ENCODE data around the gene DENND1A. TPM values are rescaled to one million over a fixed set of nuclear protein-coding genes. Genes with fewer than 3 reads are reported as not detected.

Gene DENND1A
- total RNA-seq, 2 experiments from 2014 or later: 21.9 to 23.3 TPM

- H3K27ac Mint-ChIP-seq: no peak overlapping the region
- no peaks in the 10 kb centered on the region for H3K9me3 Mint-ChIP-seq
- ChIA-PET CTCF (no interaction called here), POLR2A (no interaction called here)
- H3K4me3 Mint-ChIP-seq: no peak overlapping the region
- H3K36me3 Mint-ChIP-seq (ENCODE audit: low read depth): no peaks in the 10 kb centered on the region
- no peaks in the 10 kb centered on the region for H3K27me3 Mint-ChIP-seq
- intact Hi-C loops (cut with micrococcal nuclease): no loop called here
- no peak for TF ChIP-seq CTCF (IDR thresholded peaks at IDR 0.05)
- peaks cover 15% of the 10 kb centered on the region for H3K4me1 Mint-ChIP-seq (ENCODE audit: low read depth)
- DNase-seq (no peak), ATAC-seq (no peak)
Measured at GRCh38 chr9:123746765-123747164, 183.2 kb downstream of the DENND1A start.

DNA sequence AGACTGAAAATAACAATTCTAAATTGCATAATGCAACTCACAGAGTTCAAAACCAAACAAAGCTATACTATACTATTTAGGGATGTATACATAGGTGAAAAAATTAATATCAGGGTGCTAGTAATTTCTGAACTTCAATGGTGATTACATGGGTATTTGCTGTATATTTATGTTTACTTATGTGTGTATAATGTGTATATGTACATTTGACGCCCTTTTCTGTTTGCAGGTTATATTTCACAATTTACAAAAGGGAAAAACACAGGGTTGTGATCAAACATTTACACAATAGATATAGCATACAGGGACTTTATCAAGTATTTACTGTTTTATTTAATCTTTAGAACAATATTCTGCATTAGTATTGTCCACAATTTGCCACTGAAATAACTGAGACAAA, 184.0 kb downstream of the DENND1A start:
- no peaks in the 10 kb centered on the region for H3K9me3 Mint-ChIP-seq
- no peak for TF ChIP-seq CTCF (IDR thresholded peaks at IDR 0.05)
- H3K4me1 Mint-ChIP-seq (ENCODE audit: low read depth): peaks cover 15% of the 10 kb centered on the region
- no peak for DNase-seq
- intact Hi-C loops (cut with micrococcal nuclease): no loop called here
- no peak for ATAC-seq
- H3K4me3 Mint-ChIP-seq: no peak overlapping the region
- H3K27ac Mint-ChIP-seq: no peak overlapping the region
- ChIA-PET CTCF (no interaction called here), POLR2A (no interaction called here)
- no peaks in the 10 kb centered on the region for H3K36me3 Mint-ChIP-seq (ENCODE audit: low read depth)
- no peaks in the 10 kb centered on the region for H3K27me3 Mint-ChIP-seq

GRCh38 chr9:123745451-123745850, 184.5 kb downstream of the DENND1A start:
- no peak for TF ChIP-seq CTCF (IDR thresholded peaks at IDR 0.05)
- DNase-seq: no peak
- intact Hi-C loops (cut with micrococcal nuclease): no loop called here
- Mint-ChIP-seq H3K4me3 (no peak overlapping the region), H3K27me3 (no peaks in the 10 kb centered on the region), H3K4me1 (ENCODE audit: low read depth) (peaks cover 15% of the 10 kb centered on the region), H3K9me3 (no peaks in the 10 kb centered on the region), H3K27ac (no peak overlapping the region), H3K36me3 (ENCODE audit: low read depth) (no peaks in the 10 kb centered on the region)
- POLR2A ChIA-PET: no interaction called here
- ATAC-seq: no peak
- CTCF ChIA-PET: no interaction called here

DNA sequence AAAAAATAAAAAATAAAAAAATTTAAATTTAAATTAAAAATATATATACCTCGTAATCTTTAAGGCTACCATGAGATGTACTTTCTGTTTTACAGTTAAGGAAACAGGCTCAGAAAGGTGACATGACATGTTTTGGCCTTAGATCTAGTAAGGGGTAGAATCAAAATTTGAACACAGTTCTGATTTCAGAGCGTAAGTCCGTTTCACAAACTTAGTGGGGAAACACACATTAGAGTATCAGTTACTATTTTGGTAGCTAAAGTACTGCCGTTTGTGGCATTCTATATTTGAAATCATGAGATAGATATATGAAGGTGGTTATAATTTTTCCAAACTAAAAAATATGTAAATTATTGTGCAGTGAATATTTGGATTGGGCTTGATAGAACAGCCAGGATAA, 186.2 kb downstream of the DENND1A start:
- Mint-ChIP-seq H3K27ac (no peak overlapping the region), H3K9me3 (no peaks in the 10 kb centered on the region), H3K36me3 (ENCODE audit: low read depth) (no peaks in the 10 kb centered on the region), H3K27me3 (no peaks in the 10 kb centered on the region), H3K4me1 (ENCODE audit: low read depth) (peaks cover 6% of the 10 kb centered on the region), H3K4me3 (no peak overlapping the region)
- intact Hi-C loops (cut with micrococcal nuclease): no loop called here
- ATAC-seq (no peak), DNase-seq (no peak)
- no peak for TF ChIP-seq CTCF (IDR thresholded peaks at IDR 0.05)
- POLR2A ChIA-PET: no interaction called here
- CTCF ChIA-PET: no interaction called here

DNA sequence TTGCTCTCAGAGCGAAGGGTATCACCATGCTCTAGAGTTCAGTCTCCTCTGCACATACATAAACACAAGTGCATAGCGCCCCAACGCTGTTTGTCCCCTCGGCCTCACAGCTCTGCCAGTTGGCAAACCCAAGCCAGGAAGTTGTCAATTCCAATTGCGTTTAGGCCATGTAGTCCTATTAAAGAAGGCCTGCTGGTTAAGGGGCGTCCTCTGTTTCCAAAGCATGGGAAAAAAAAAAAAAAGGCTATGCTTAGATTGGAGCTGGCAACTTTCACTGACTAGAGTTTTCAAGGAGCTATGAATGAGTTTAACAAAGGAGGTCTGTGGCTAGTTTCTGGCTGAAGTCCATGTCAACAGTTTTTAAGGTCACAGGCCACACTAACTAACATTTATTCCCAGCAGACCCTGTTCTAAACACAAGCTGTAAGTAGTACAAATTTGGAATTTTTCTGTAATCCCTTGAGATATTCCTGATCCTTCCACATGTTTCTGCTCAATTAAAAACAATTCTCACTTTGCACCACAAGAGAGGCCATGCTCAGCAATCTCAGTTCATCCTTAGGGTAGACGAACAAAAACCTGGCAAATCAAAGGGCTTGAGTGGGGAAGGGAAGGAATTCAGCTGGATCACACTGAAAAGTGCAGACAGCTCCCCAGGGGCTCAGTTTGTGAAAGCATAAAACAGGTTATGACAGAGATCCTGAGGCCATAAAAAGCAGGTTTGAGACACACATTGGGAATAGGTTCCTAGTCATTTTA, 187.7 kb downstream of the DENND1A start:
- Mint-ChIP-seq H3K4me3 (no peak overlapping the region), H3K27me3 (no peaks in the 10 kb centered on the region), H3K9me3 (no peaks in the 10 kb centered on the region), H3K27ac (no peak overlapping the region), H3K36me3 (ENCODE audit: low read depth) (no peaks in the 10 kb centered on the region), H3K4me1 (ENCODE audit: low read depth) (peaks cover 6% of the 10 kb centered on the region)
- POLR2A ChIA-PET: interaction anchor here (0.6 kb wide), 1 partner anchor 42 kb away, joined by 4 read pairs; no protein-coding TSS in a partner anchor
- TF ChIP-seq CTCF (IDR thresholded peaks at IDR 0.05): no peak
- intact Hi-C loops (cut with micrococcal nuclease): no loop called here
- ATAC-seq (no peak), DNase-seq (no peak)
- CTCF ChIA-PET: no interaction called here

Measured in activated CD8-positive, alpha-beta T cell treated with anti-CD3 and anti-CD28 coated beads for 36 hours (primary cell).